ENCODE results near the gene EIF2B4. TPM values are rescaled to one million over a fixed set of nuclear protein-coding genes. Genes with fewer than 3 reads are reported as not detected.

The EIF2B4 gene
- total RNA-seq, 1 experiment from 2014 or later: 67.2 TPM

DNA sequence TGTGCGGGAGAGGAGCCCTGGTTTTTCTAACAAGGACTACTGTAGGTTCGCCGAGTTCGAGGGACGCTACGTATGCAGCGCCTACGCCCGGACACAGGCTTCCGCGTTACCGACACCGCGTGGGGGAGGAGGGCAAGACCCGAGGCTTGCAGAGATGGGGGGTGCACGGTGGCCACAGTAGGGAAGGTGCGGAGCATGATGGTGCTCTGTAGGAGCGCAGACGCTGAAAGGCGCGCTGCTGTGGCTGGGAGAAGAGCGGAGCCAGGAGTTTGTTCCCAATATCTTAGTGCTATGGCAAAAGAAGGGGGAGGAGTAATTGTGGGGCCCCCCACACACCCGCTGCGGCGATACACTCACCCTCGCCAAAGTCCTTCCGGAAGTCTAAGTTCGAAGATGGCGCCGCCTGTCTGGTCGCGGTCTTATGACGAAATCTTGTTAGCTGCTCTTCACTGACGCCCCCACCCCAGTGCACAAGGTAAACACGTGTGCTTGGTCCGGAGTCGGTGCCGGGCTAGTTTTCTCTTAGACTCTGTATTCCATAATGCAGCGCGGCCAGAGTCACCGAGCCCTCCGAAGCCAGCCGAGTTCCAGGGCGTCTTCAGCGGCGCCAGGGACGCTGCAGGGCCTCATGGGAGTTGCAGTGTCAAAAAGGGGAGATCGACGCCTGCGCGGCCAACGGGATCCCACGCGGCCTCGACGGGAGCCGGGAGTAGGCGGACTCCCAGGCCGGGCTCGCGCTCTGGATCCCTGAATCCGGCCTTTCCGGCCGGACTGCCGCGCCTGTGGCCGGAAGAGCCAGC is 13.6 kb downstream of the EIF2B4 start, which contains the start of gene GTF3C2:
Gene GTF3C2, minus strand, starts transcription at position 383 of the 800 bp plus-strand sequence. CDS start 13,210 bp downstream, outside the sequence.
- no CpG with 5 or more reads among the region's 67 CpGs for WGBS (ENCODE audit: extremely low coverage, insufficient read length, low lambda C conversion rate)
- H3K23ac ChIP-seq (ENCODE audit: insufficient read length, low read depth, low read length): no peak within 1 kb of the TSS
- Mint-ChIP-seq H3K9me3 (peaks cover 12 to 16% of the 10 kb centered on the region in 2 experiments), H3K27me3 (ENCODE audit: low read depth) (no peaks in the 10 kb centered on the region), H3K4me3 (peak within 1 kb of the TSS; percentile 97 to 100), H3K27ac (peak within 1 kb of the TSS; percentile 100), H3K36me3 (ENCODE audit: insufficient read depth in 1 of 3, low read depth in 3 of 3) (peaks cover 17 to 27% (median 17%) of the 10 kb centered on the region in 3 experiments), H3K4me1 (peaks cover 16 to 43% of the 10 kb centered on the region in 2 experiments)
- H3T11ph ChIP-seq (ENCODE audit: low read length): no peak within 1 kb of the TSS
- H4K91ac ChIP-seq (ENCODE audit: insufficient read length, low read depth, low read length): no peak within 1 kb of the TSS
- H3K56ac ChIP-seq (ENCODE audit: insufficient read length, low read depth, low read length): peak within 1 kb of the TSS; percentile 84
- H3K27me3 ChIP-seq (ENCODE audit: insufficient read depth, low read length): no peaks in the 10 kb centered on the region
- H2AFZ ChIP-seq (ENCODE audit: low read length): no peak within 1 kb of the TSS
- TF ChIP-seq, protein P1, sequence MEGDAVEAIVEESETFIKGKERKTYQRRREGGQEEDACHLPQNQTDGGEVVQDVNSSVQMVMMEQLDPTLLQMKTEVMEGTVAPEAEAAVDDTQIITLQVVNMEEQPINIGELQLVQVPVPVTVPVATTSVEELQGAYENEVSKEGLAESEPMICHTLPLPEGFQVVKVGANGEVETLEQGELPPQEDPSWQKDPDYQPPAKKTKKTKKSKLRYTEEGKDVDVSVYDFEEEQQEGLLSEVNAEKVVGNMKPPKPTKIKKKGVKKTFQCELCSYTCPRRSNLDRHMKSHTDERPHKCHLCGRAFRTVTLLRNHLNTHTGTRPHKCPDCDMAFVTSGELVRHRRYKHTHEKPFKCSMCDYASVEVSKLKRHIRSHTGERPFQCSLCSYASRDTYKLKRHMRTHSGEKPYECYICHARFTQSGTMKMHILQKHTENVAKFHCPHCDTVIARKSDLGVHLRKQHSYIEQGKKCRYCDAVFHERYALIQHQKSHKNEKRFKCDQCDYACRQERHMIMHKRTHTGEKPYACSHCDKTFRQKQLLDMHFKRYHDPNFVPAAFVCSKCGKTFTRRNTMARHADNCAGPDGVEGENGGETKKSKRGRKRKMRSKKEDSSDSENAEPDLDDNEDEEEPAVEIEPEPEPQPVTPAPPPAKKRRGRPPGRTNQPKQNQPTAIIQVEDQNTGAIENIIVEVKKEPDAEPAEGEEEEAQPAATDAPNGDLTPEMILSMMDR (conservative IDR thresholded peaks at IDR 0.05): no peak
- peak within 1 kb of the TSS; percentile 97 for H3K18ac ChIP-seq (ENCODE audit: insufficient read length, low read depth, low read length)
- H2AK5ac ChIP-seq (ENCODE audit: insufficient read length, low read length): no peak within 1 kb of the TSS
- peaks cover 26% of the 10 kb centered on the region; the same call in 1 of the 2 replicates for H3K79me2 ChIP-seq (ENCODE audit: insufficient read depth, low read length)
- peak within 1 kb of the TSS; percentile 73 for H2BK5ac ChIP-seq (ENCODE audit: insufficient read length, low read length)
- H4K20me1 ChIP-seq (ENCODE audit: control insufficient read depth, insufficient read depth, insufficient read length): no peaks in the 10 kb centered on the region
- H3K4me1 ChIP-seq (ENCODE audit: insufficient read depth, low read length): peaks cover 2% of the 10 kb centered on the region; the same call in 1 of the 2 replicates
- H4K5ac ChIP-seq (ENCODE audit: insufficient read length, low read depth, low read length): peak within 1 kb of the TSS; percentile 85
- H3K23me2 ChIP-seq (ENCODE audit: insufficient read length, low read depth, low read length, poor library complexity, severe bottlenecking): no peaks in the 10 kb centered on the region
- H3K9ac ChIP-seq (ENCODE audit: extremely low read depth, insufficient read length, low read length): peak within 1 kb of the TSS; percentile 95
- H3K27ac ChIP-seq (ENCODE audit: insufficient read length, low read depth, low read length): peak within 1 kb of the TSS; percentile 91
- peak; percentile 96 for DNase-seq
- H3K79me1 ChIP-seq (ENCODE audit: insufficient read depth, low read depth, low read length, poor library complexity, severe bottlenecking): peaks cover 4% of the 10 kb centered on the region
- no peaks in the 10 kb centered on the region for H3K9me3 ChIP-seq (ENCODE audit: control insufficient read depth, low read depth, low read length)
- peak within 1 kb of the TSS; percentile 56; the same call in 1 of the 2 replicates for H3K4ac ChIP-seq (ENCODE audit: low read depth, low read length)
- peak within 1 kb of the TSS; percentile 78 for H4K8ac ChIP-seq (replicated peaks; ENCODE audit: insufficient read length, low read depth, low read length)
- H3K4me2 ChIP-seq (ENCODE audit: insufficient read depth, insufficient read length, low read length): peak within 1 kb of the TSS; percentile 81
- H2BK15ac ChIP-seq (ENCODE audit: low read depth, low read length): no peak within 1 kb of the TSS; the same call in 1 of the 2 replicates
- peak within 1 kb of the TSS; percentile 83 for H2BK120ac ChIP-seq (ENCODE audit: low read depth, low read length, poor library complexity, severe bottlenecking)
- H2BK12ac ChIP-seq (ENCODE audit: insufficient read length, low read depth, low read length): no peak within 1 kb of the TSS
- H3K14ac ChIP-seq (ENCODE audit: insufficient read depth, low read length): peak within 1 kb of the TSS; percentile 98
- H2BK20ac ChIP-seq (ENCODE audit: low read depth, low read length, poor library complexity, severe bottlenecking): no peak within 1 kb of the TSS
